Endometrial microvascular endothelial cells (primary cell): ENCODE data around the gene PPM1M. TPM values are rescaled to one million over a fixed set of nuclear protein-coding genes. Genes with fewer than 3 reads are reported as not detected.

Experiments
- in situ Hi-C: cut with HindIII; loops from 2 replicates; pipeline ENCODE4 v1.10.0; 2017; ENCODE audit warnings: low sequenced_read_pairs, low pct_unique_long_range_greater_than_20kb; ENCODE audit errors: inconsistent ontology term
- total RNA-seq: library from RNA; depleted of rRNA; stranded (reverse); fragments of >200 nt; gene quantifications from one replicate; pipeline ENCODE4 v1.2.3, GENCODE V29; 2015; ENCODE audit errors: inconsistent ontology term

PPM1M gene, protein sequence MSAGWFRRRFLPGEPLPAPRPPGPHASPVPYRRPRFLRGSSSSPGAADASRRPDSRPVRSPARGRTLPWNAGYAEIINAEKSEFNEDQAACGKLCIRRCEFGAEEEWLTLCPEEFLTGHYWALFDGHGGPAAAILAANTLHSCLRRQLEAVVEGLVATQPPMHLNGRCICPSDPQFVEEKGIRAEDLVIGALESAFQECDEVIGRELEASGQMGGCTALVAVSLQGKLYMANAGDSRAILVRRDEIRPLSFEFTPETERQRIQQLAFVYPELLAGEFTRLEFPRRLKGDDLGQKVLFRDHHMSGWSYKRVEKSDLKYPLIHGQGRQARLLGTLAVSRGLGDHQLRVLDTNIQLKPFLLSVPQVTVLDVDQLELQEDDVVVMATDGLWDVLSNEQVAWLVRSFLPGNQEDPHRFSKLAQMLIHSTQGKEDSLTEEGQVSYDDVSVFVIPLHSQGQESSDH
- total RNA-seq: 15.2 TPM

DNA sequence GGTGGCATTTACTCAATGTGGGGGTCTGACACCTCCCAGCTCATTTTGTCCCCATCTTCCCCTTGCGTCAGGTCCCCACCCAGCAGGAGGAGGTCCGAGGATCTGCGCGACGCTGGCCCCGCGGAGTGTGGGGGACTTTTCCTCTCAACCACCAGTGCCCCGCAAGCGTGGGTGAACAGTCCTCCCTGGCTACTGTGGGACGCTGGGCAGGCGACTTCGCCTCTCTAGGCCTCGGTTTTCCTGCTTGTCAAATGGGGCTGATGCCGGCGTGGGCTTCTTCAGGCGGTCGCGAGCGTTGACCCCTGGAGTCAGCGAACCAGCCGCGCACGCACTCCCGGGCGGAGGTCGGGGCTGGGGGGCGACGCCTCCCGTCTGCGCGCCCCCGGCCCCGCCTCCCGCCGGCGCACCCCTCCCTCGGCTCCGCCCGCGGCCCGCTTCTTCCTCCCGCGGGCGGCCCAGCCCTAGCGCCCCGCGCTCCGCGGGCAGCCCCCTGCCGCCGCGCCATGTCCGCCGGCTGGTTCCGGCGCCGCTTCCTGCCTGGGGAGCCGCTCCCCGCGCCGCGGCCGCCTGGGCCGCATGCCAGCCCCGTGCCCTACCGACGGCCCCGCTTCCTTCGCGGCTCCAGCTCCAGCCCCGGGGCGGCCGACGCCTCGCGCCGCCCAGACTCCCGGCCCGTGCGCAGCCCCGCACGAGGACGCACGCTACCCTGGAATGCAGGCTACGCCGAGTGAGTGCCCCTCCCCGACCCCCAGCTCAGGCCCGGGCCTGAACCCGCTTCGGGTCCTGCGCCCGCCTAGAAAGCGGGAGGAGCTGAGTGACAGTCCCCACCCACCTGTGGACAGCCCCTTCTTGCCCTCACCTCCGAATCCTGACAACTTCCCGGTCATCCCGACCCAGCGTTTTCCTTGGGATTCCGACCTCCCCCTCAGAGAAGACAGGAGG is at the start of gene PPM1M:
Gene PPM1M (plus strand): TSS at position 438 of the 942 bp plus-strand sequence. CDS start 66 bp downstream, at position 504.
- in situ Hi-C loops: no loop called here

GRCh38 chr3:52195823-52196331 is 49.7 kb upstream of the PPM1M start:
- in situ Hi-C loops: no loop called here

GRCh38 chr3:52196977-52197376 is 48.6 kb upstream of the PPM1M start:
- in situ Hi-C loops: no loop called here

- in situ Hi-C loops: no loop called here
Observed at GRCh38 chr3:52197499-52197841, 48.1 kb upstream of the PPM1M start.

DNA sequence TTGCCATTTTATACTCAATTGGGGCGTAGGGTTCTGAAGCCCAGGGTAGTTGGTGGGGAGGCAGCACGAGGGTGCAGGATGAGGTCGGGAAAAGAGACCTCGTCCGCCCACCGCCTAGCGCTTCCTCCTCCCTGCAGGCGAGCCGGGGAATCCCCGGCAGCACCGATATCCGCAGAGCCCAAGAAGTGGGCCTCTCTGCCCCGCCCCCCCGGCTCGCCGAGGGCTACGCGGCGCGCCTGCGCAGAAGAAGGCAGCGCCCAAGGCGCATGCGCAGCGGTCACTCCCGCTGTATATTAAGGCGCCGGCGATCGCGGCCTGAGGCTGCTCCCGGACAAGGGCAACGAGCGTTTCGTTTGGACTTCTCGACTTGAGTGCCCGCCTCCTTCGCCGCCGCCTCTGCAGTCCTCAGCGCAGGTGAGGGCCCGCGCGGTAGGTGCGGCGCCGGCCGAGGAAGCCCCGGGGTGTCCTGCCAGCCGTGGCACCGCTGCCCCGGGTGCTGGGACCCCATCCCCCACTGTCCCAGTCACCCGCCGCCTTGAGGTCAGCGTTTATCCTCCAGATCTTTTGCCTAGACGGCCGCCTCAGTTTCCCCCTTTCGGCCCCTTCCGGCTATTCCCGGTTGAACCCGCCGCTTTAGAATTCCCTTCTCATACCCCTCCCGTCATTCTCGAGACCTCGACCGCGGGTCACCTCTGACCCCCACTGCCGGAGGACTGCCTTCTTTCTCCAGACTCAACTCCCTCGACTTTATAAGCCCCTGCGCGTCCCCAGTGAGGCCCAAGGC is 47.5 kb upstream of the PPM1M start, which contains the start of gene ALAS1:
Gene ALAS1 (plus strand): TSS at position 319 of the 784 bp plus-strand sequence. CDS start 1,082 bp downstream, outside the sequence.
- in situ Hi-C loops: no loop called here

GRCh38 chr3:52198643-52199608 is 46.6 kb upstream of the PPM1M start:
- in situ Hi-C loops: no loop called here

- in situ Hi-C loops: no loop called here
Observed at GRCh38 chr3:52200981-52201679, 44.4 kb upstream of the PPM1M start.

DNA sequence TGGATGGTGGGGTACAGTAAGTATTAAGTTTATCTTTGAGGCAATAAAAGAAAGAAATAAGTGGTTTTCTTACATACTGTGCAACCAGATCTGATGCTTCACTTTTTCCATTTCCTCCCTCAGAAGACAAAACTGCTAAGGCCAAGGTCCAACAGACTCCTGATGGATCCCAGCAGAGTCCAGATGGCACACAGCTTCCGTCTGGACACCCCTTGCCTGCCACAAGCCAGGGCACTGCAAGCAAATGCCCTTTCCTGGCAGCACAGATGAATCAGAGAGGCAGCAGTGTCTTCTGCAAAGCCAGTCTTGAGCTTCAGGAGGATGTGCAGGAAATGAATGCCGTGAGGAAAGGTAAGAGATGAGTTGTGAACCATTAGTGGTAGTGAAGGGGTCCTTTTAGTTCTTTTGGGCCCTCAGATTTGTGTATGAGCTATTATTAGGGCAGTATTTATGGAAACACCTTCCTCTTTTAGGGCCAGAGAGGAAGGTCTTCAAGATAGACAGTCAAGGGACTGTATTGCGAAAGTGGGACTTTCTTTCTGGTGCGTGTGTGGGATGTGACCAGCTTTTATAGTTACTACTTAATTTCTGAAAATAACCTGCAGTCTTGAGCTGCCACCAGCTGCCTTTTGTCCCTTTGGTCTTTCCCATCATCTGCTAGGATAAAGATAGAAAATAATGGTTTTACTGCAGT is 43.0 kb upstream of the PPM1M start:
- in situ Hi-C loops: no loop called here

GRCh38 chr3:52203701-52204100 is 41.9 kb upstream of the PPM1M start:
- in situ Hi-C loops: no loop called here

GRCh38 chr3:52204337-52205073 is 41.1 kb upstream of the PPM1M start:
- in situ Hi-C loops: no loop called here

- in situ Hi-C loops: no loop called here
Observed at GRCh38 chr3:52205727-52206372, 39.7 kb upstream of the PPM1M start.

DNA sequence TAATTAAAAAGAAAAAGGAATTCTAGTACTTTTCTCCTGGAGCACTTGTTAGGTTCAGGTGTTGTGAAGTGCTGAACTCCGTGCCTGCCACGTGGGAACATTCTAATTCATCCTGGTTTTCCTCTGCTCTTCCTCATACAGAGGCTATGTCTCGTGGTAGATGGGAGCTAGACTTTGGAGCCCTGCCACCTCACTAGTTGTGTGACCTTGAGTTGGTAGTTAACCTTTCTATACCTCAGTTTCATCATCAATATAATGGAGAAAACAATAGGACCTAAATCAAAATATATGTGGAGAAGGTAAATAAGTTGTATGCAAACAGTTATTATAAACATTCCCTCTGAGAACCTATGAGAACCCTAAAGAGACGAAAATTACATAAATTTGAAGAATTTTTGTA is 37.0 kb upstream of the PPM1M start:
- in situ Hi-C loops: no loop called here

GRCh38 chr3:52210037-52210436 is 35.5 kb upstream of the PPM1M start:
- in situ Hi-C loops: no loop called here

DNA sequence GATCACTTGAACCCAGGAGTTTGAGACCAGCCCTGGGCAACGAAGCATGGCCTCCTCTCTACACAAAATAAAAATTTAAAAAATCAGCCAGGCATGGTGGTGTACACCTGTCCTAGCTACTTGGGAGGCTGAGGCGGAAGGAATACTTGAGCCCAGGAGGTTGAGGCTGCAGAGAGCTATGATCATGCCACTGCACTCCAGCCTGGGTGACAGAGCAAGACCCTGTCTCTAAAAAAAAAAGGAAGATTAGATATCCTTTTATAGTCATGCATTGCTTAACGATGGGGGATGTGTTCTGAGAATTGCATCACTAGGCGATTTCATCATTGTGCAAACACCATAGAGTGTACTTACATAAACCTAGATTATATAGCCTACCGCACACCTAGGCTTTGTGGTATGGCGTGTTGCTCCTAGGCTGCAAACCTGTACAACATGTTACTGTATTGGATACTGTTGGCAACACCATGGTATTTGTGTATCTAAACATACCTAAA is 35.0 kb upstream of the PPM1M start:
- in situ Hi-C loops: no loop called here

- in situ Hi-C loops: no loop called here
Observed at GRCh38 chr3:52211268-52211891, 34.2 kb upstream of the PPM1M start.
